CD14-positive monocyte (primary cell): ENCODE results near the gene BARX2. TPM values are rescaled to one million over a fixed set of nuclear protein-coding genes. Genes with fewer than 3 reads are reported as not detected.

Experiments
- DNase-seq, 3 donors: peaks; one replicate each; pipeline ENCODE4 v3.0.0-alpha.2; 2011 to 2022
- H2AFZ ChIP-seq: 2 replicates; pipeline ENCODE4 v1.6.0; 2012; ENCODE audit warnings: mild to moderate bottlenecking, low read depth, low read length, inconsistent platforms; ENCODE audit not compliant: insufficient read depth, poor library complexity, severe bottlenecking
- H3K27ac ChIP-seq, 2 donors: 1 replicate in 1 of 2; 2 replicates in 1 of 2; pipeline ENCODE4 v1.5.1; 2012 to 2013; ENCODE audit warnings: low read length in 2 of 2, control low read depth in 1 of 2, inconsistent platforms in 1 of 2, low read depth in 1 of 2, mild to moderate bottlenecking in 1 of 2
- H3K27me3 ChIP-seq, 2 donors: one replicate each; pipeline versions ENCODE4 v1.6.0 to v1.6.1; 2011 to 2013; ENCODE audit warnings: low read length in 2 of 2; ENCODE audit not compliant: control insufficient read depth in 2 of 2, insufficient read depth in 2 of 2
- H3K36me3 ChIP-seq, 2 donors: replicated peaks in 1 of 2; 1 replicate in 1 of 2; 2 replicates in 1 of 2; pipeline versions ENCODE4 v1.5.1 to v1.6.1; 2012 to 2013; ENCODE audit warnings: low read length in 2 of 2, control low read depth in 1 of 2, inconsistent platforms in 1 of 2, mild to moderate bottlenecking in 1 of 2; ENCODE audit not compliant: insufficient read depth in 2 of 2, control insufficient read depth in 1 of 2
- H3K4me1 ChIP-seq, 2 donors: 1 replicate in 1 of 2; 2 replicates in 1 of 2; pipeline versions ENCODE4 v1.5.1 to v1.6.1; 2012 to 2013; ENCODE audit warnings: low read length in 2 of 2, control low read depth in 1 of 2, inconsistent platforms in 1 of 2, mild to moderate bottlenecking in 1 of 2, moderate library complexity in 1 of 2; ENCODE audit not compliant: insufficient read depth in 2 of 2, control insufficient read depth in 1 of 2
- H3K4me2 ChIP-seq: replicated peaks from 2 replicates; pipeline ENCODE3; 2012; ENCODE audit warnings: low read length, moderate library complexity, mild to moderate bottlenecking; ENCODE audit not compliant: poor library complexity, severe bottlenecking; ENCODE audit errors: extremely low read depth
- H3K4me3 ChIP-seq, 3 experiments: fragments of 200-600 bp in 1 of 3; sonication (generic) in 1 of 3; replicated peaks in 1 of 3; 1 replicate in 2 of 3; 2 replicates in 1 of 3; pipeline ENCODE4 v1.5.1; 2011 to 2013; ENCODE audit warnings: low read length in 3 of 3, mild to moderate bottlenecking in 3 of 3, control low read depth in 2 of 3, low read depth in 2 of 3, inconsistent platforms in 1 of 3, moderate library complexity in 1 of 3
- H3K79me2 ChIP-seq: 2 replicates; pipeline ENCODE4 v1.6.0; 2012; ENCODE audit warnings: mild to moderate bottlenecking, control low read depth, inconsistent platforms, low read length, moderate library complexity; ENCODE audit not compliant: insufficient read depth
- H3K9ac ChIP-seq: 2 replicates; pipeline ENCODE4 v1.6.0; 2017; ENCODE audit warnings: low read length, mild to moderate bottlenecking; ENCODE audit not compliant: insufficient read depth, poor library complexity, severe bottlenecking
- H3K9me3 ChIP-seq, 2 donors: replicated peaks in 1 of 2; 1 replicate in 1 of 2; 2 replicates in 1 of 2; pipeline versions ENCODE4 v1.5.1 to v1.6.1; 2012 to 2013; ENCODE audit warnings: low read length in 2 of 2, control low read depth in 1 of 2; ENCODE audit not compliant: control insufficient read depth in 1 of 2, insufficient read depth in 1 of 2
- H4K20me1 ChIP-seq: 2 replicates; pipeline ENCODE4 v1.6.0; 2012; ENCODE audit warnings: mild to moderate bottlenecking, low read length, control low read depth, moderate library complexity; ENCODE audit not compliant: insufficient read depth
- H3K27ac Mint-ChIP-seq, 7 donors: one replicate each; pipeline ENCODE4 v1.8.0; 2020; ENCODE audit warnings: mild to moderate bottlenecking in 7 of 7, mixed read lengths in 7 of 7, moderate library complexity in 6 of 7, inconsistent platforms in 2 of 7
- H3K27me3 Mint-ChIP-seq, 3 donors: one replicate each; pipeline ENCODE4 v1.8.0; 2021 to 2022; ENCODE audit warnings: low read depth in 3 of 3, mild to moderate bottlenecking in 3 of 3, mixed read lengths in 3 of 3, moderate library complexity in 3 of 3, inconsistent platforms in 1 of 3
- H3K36me3 Mint-ChIP-seq, 2 donors: one replicate each; pipeline ENCODE4 v1.8.0; 2020; ENCODE audit warnings: mixed read lengths in 2 of 2, inconsistent platforms in 1 of 2, mild to moderate bottlenecking in 1 of 2
- H3K4me1 Mint-ChIP-seq: one replicate; pipeline ENCODE4 v1.8.0; 2020; ENCODE audit warnings: mild to moderate bottlenecking, mixed read lengths
- H3K4me3 Mint-ChIP-seq, 2 donors: one replicate each; pipeline ENCODE4 v1.8.0; 2020; ENCODE audit warnings: mild to moderate bottlenecking in 2 of 2, mixed read lengths in 2 of 2, moderate library complexity in 1 of 2
- H3K9me3 Mint-ChIP-seq, 7 donors: one replicate each; pipeline ENCODE4 v1.8.0; 2020 to 2022; ENCODE audit warnings: mixed read lengths in 7 of 7, mild to moderate bottlenecking in 6 of 7, moderate library complexity in 6 of 7, inconsistent platforms in 2 of 7
- CTCF ChIP-seq: fragments of 200-600 bp; IDR thresholded peaks from one replicate; pipeline ENCODE4 v1.8.0; 2022; ENCODE audit warnings: antibody characterized with exemption, mild to moderate bottlenecking
- WGBS: methylation state at CpG from one replicate; pipeline ENCODE4 v1.1.5; 2013; ENCODE audit warnings: missing lambda C conversion rate; ENCODE audit not compliant: insufficient coverage; 5-methylcytosine and 5-hydroxymethylcytosine counted together
- intact Hi-C, 2 donors: fragments of 100-400 bp; cut with micrococcal nuclease; formaldehyde crosslinking; loops; one replicate each; pipeline versions ENCODE4 v1.15.0 to v1.15.1; 2023
- polyA plus RNA-seq, 3 donors: library from polyadenylated mRNA; depleted of rRNA in 1 of 3; unstranded in 2 of 3; stranded (reverse) in 1 of 3; fragments of 300-500 nt in 2 of 3; fragments of >200 nt in 1 of 3; fragmentation: Illumina TruSeq in 2 of 3; gene quantifications; 1 replicate in 2 of 3; 2 replicates in 1 of 3; pipeline ENCODE4 v1.2.3, GENCODE V29; 2012 to 2021

The BARX2 gene
- polyA plus RNA-seq, 3 donors = not detected

GRCh38 chr11:129412494-129412893 lies 36.8 kb downstream of the BARX2 start:
- Mint-ChIP-seq H3K4me3 (no peak overlapping the region), H3K27me3 (peaks cover 0 to 6% (median 3%) of the 10 kb centered on the region in 3 donors), H3K4me1 (no peaks in the 10 kb centered on the region), H3K36me3 (no peaks in the 10 kb centered on the region), H3K9me3 (peaks cover 0 to 7% (median 0%) of the 10 kb centered on the region in 7 donors), H3K27ac (no peak overlapping the region)
- H3K9ac ChIP-seq = no peak overlapping the region
- H3K36me3 ChIP-seq = no peaks in the 10 kb centered on the region
- no peak overlapping the region for H3K27ac ChIP-seq
- no peaks in the 10 kb centered on the region for H3K27me3 ChIP-seq
- no peak overlapping the region for H3K4me2 ChIP-seq
- no peak for DNase-seq
- no peak overlapping the region for H3K4me3 ChIP-seq
- TF ChIP-seq CTCF = no peak
- no peaks in the 10 kb centered on the region for H3K9me3 ChIP-seq
- no peaks in the 10 kb centered on the region for H4K20me1 ChIP-seq
- no peak overlapping the region for H2AFZ ChIP-seq
- WGBS = 69% methylated on average over 3 of the region's 4 CpGs
- no peaks in the 10 kb centered on the region for H3K4me1 ChIP-seq
- intact Hi-C loops = no loop called here
- no peaks in the 10 kb centered on the region for H3K79me2 ChIP-seq

- Histone ChIP-seq H3K9me3 (no peaks in the 10 kb centered on the region), H3K27ac (no peak overlapping the region), H2AFZ (no peak overlapping the region), H3K36me3 (no peaks in the 10 kb centered on the region), H4K20me1 (no peaks in the 10 kb centered on the region), H3K4me1 (no peaks in the 10 kb centered on the region), H3K4me2 (no peak overlapping the region), H3K4me3 (no peak overlapping the region), H3K9ac (no peak overlapping the region), H3K27me3 (no peaks in the 10 kb centered on the region), H3K79me2 (no peaks in the 10 kb centered on the region)
- Mint-ChIP-seq H3K4me1 (no peaks in the 10 kb centered on the region), H3K27ac (no peak overlapping the region), H3K27me3 (peaks cover 0 to 4% (median 3%) of the 10 kb centered on the region in 3 donors), H3K4me3 (no peak overlapping the region), H3K9me3 (peaks cover 0 to 7% (median 0%) of the 10 kb centered on the region in 7 donors), H3K36me3 (no peaks in the 10 kb centered on the region)
- no peak for TF ChIP-seq CTCF
- intact Hi-C loops = no loop called here
- DNase-seq = no peak
- no CpG with 5 or more reads among the region's 5 CpGs for WGBS
These were observed 38.7 kb downstream of the BARX2 start for GRCh38 chr11:129414144-129414872.
